GM12878 (cell line): ENCODE results near the gene DDAH1. TPM values are rescaled to one million over a fixed set of nuclear protein-coding genes. Genes with fewer than 3 reads are reported as not detected.

Experiments
- CBFB ChIP-seq: IDR thresholded peaks from 2 replicates; pipeline ENCODE4 v1.6.1; 2016; ENCODE audit warnings: antibody characterized with exemption, low read depth
- CREM ChIP-seq: IDR thresholded peaks from 2 replicates; pipeline ENCODE4 v1.6.1; 2014; ENCODE audit warnings: antibody characterized with exemption, low read depth
- EP300 ChIP-seq, 2 experiments: fragments of 150-350 bp in 1 of 2; IDR thresholded peaks; 2 replicates each; pipeline ENCODE4 v1.6.1; 2011 to 2012; ENCODE audit warnings: low read depth in 2 of 2, low read length in 2 of 2, borderline replicate concordance in 1 of 2, improper control_type of control experiment in 1 of 2, inconsistent platforms in 1 of 2; ENCODE audit not compliant: control insufficient read depth in 1 of 2
- FOXK2 ChIP-seq: fragments of 450-650 bp; IDR thresholded peaks from 2 replicates; pipeline ENCODE4 v1.6.1; 2017; ENCODE audit warnings: mild to moderate bottlenecking, moderate library complexity
- FOXM1 ChIP-seq: IDR thresholded peaks from 2 replicates; pipeline ENCODE4 v1.6.1; 2012; ENCODE audit warnings: low read depth, mild to moderate bottlenecking, inconsistent platforms, low read length, moderate library complexity
- GABPA ChIP-seq: IDR thresholded peaks from 2 replicates; pipeline ENCODE4 v1.6.1; 2014; ENCODE audit warnings: antibody characterized with exemption, low read depth, mild to moderate bottlenecking, inconsistent platforms
- JUND ChIP-seq: IDR thresholded peaks from 2 replicates; pipeline ENCODE4 v1.6.1; 2012; ENCODE audit warnings: low read depth, mild to moderate bottlenecking, low read length, improper control_type of control experiment, moderate library complexity
- KLF5 ChIP-seq: fragments of 450-650 bp; IDR thresholded peaks from 2 replicates; pipeline ENCODE4 v1.6.1; 2014; ENCODE audit warnings: mild to moderate bottlenecking; ENCODE audit not compliant: partially characterized antibody
- MTA2 ChIP-seq: fragments of 450-650 bp; IDR thresholded peaks from 2 replicates; pipeline ENCODE4 v1.6.1; 2016; ENCODE audit warnings: low read depth, mild to moderate bottlenecking, moderate library complexity
- WRNIP1 ChIP-seq: IDR thresholded peaks from 2 replicates; pipeline ENCODE4 v1.6.1; 2011; ENCODE audit warnings: low read depth, low read length, improper control_type of control experiment, borderline replicate concordance
- ZNF217 ChIP-seq: fragments of 450-650 bp; IDR thresholded peaks from 2 replicates; pipeline ENCODE4 v1.6.1; 2017; ENCODE audit warnings: antibody characterized with exemption, mild to moderate bottlenecking
- ZNF24 ChIP-seq: fragments of 450-650 bp; IDR thresholded peaks from 2 replicates; pipeline ENCODE4 v1.6.1; 2017; ENCODE audit warnings: antibody characterized with exemption, mild to moderate bottlenecking
- polyA plus RNA-seq, 11 experiments: library from polyadenylated mRNA; depleted of rRNA in 4 of 11; unstranded in 6 of 11; stranded (reverse) in 5 of 11; fragments of >200 nt; fragmentation: Nextera tagmentation in 4 of 11; fragmentation: Illumina TruSeq in 1 of 11; extraction: Ambion mirVana in 4 of 11; extraction: Trizol in 1 of 11; gene quantifications; 1 replicate in 1 of 11; 2 replicates in 10 of 11; pipeline versions ENCODE4 v1.2.1 to v1.2.3, GENCODE V29; 2011 to 2016; ENCODE audit warnings: inconsistent platforms in 2 of 11, missing spikeins in 2 of 11, low read depth in 1 of 11
- total RNA-seq, 4 experiments: library from RNA; depleted of rRNA in 3 of 4; stranded (reverse); fragments of >200 nt in 3 of 4; fragmentation: Illumina TruSeq in 1 of 4; extraction: Trizol in 1 of 4; gene quantifications; 2 replicates each; pipeline versions ENCODE4 v1.2.1 to v1.2.3, GENCODE V29; 2013 to 2021
- TF ChIP-seq, protein P1 (sequence below): fragments of 450-650 bp; IDR thresholded peaks from 2 replicates; pipeline ENCODE4 v1.6.1; 2017; ENCODE audit warnings: mild to moderate bottlenecking, moderate library complexity
- TF ChIP-seq, protein P2 (sequence below), 3 experiments: IDR thresholded peaks in 2 of 3; conservative IDR thresholded peaks in 1 of 3; 2 replicates each; pipeline ENCODE4 v1.5.1; 2011; ENCODE audit warnings: low read depth in 3 of 3, low read length in 3 of 3, mild to moderate bottlenecking in 3 of 3, control low read depth in 2 of 3, moderate library complexity in 2 of 3, inconsistent platforms in 1 of 3, mixed read lengths in 1 of 3; ENCODE audit not compliant: control insufficient read depth in 2 of 3, insufficient read depth in 1 of 3; ENCODE audit errors: extremely low read depth in 1 of 3
- TF ChIP-seq, protein P3 (sequence below): fragments of 450-650 bp; conservative IDR thresholded peaks from 2 replicates; pipeline ENCODE4 v1.6.1; 2017; ENCODE audit warnings: mild to moderate bottlenecking, moderate library complexity
- TF ChIP-seq, protein P4 (sequence below): fragments of 450-650 bp; IDR thresholded peaks from 2 replicates; pipeline ENCODE4 v1.6.1; 2017; ENCODE audit warnings: antibody characterized with exemption, mild to moderate bottlenecking, moderate library complexity

The DDAH1 gene
- total and polyA plus RNA-seq, 10 of the 15 experiments (the other 5 are each of a cell fraction or from before 2014, with no cell fraction given), result 0.07 to 0.88 (median 0.27) TPM; not detected in 6

DNA sequence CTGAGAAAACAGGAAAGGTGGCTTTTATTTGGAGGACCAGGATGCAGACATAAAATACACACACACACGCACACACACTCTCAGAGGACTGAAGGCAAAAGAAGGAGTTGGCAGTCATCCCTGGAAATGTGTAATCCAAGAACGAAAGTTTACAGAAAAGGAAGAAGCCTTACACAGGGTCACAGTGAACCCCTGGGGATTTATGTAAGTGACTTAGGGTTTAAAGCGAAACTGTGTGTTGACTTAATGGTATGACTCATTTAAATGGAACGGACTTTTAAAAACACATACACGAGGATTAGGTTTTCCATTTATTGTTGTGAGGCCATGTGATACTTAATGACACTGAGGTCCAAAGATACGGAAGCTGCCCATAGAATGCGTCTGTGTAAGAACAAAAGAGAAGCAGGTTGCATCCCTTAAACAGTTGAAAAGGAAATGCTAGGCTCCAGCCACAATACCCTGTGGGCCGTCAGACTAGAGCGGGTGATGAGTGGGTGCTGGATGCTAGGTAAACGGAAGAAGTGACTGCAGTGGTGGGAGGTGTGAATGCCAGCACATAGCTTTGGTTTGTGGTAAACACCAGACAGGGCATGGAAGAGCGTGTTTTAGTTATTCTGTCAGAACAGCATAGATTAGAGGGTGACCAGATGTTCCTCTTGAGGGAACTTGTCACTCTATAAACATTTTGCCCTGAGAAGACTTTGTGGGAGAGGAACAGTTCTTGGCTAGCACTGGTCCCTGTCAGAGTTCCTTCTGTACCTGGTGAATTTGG, 166.9 kb downstream of the DDAH1 start (continued):
- TF ChIP-seq EP300 (IDR thresholded peaks at IDR 0.05; ENCODE audit: borderline replicate concordance in 1 of 2, control insufficient read depth in 1 of 2, low read depth in 2 of 2, low read length in 2 of 2), result peak in 1 of 2 experiments; percentile 57; a peak in 1 of 4 replicates
- TF ChIP-seq, protein P1, sequence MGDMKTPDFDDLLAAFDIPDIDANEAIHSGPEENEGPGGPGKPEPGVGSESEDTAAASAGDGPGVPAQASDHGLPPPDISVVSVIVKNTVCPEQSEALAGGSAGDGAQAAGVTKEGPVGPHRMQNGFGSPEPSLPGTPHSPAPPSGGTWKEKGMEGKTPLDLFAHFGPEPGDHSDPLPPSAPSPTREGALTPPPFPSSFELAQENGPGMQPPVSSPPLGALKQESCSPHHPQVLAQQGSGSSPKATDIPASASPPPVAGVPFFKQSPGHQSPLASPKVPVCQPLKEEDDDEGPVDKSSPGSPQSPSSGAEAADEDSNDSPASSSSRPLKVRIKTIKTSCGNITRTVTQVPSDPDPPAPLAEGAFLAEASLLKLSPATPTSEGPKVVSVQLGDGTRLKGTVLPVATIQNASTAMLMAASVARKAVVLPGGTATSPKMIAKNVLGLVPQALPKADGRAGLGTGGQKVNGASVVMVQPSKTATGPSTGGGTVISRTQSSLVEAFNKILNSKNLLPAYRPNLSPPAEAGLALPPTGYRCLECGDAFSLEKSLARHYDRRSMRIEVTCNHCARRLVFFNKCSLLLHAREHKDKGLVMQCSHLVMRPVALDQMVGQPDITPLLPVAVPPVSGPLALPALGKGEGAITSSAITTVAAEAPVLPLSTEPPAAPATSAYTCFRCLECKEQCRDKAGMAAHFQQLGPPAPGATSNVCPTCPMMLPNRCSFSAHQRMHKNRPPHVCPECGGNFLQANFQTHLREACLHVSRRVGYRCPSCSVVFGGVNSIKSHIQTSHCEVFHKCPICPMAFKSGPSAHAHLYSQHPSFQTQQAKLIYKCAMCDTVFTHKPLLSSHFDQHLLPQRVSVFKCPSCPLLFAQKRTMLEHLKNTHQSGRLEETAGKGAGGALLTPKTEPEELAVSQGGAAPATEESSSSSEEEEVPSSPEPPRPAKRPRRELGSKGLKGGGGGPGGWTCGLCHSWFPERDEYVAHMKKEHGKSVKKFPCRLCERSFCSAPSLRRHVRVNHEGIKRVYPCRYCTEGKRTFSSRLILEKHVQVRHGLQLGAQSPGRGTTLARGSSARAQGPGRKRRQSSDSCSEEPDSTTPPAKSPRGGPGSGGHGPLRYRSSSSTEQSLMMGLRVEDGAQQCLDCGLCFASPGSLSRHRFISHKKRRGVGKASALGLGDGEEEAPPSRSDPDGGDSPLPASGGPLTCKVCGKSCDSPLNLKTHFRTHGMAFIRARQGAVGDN, result no peak
- TF ChIP-seq WRNIP1, result no peak
- TF ChIP-seq KLF5, result peak; percentile 57
- TF ChIP-seq MTA2, result peak; percentile 93
- 0 out of 2 replicates have a peak, but pooled peaks have one; percentile 6 for TF ChIP-seq JUND
- peak; percentile 60; the same call in 1 of the 2 replicates for TF ChIP-seq FOXK2
- TF ChIP-seq CBFB, result 0 out of 2 replicates have a peak, but pooled peaks have one; percentile 28
- TF ChIP-seq FOXM1, result 0 out of 2 replicates have a peak, but pooled peaks have one; percentile 46
- TF ChIP-seq, protein P2, sequence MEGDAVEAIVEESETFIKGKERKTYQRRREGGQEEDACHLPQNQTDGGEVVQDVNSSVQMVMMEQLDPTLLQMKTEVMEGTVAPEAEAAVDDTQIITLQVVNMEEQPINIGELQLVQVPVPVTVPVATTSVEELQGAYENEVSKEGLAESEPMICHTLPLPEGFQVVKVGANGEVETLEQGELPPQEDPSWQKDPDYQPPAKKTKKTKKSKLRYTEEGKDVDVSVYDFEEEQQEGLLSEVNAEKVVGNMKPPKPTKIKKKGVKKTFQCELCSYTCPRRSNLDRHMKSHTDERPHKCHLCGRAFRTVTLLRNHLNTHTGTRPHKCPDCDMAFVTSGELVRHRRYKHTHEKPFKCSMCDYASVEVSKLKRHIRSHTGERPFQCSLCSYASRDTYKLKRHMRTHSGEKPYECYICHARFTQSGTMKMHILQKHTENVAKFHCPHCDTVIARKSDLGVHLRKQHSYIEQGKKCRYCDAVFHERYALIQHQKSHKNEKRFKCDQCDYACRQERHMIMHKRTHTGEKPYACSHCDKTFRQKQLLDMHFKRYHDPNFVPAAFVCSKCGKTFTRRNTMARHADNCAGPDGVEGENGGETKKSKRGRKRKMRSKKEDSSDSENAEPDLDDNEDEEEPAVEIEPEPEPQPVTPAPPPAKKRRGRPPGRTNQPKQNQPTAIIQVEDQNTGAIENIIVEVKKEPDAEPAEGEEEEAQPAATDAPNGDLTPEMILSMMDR (IDR thresholded peaks at IDR 0.05 in 2 of 3, conservative IDR thresholded peaks at IDR 0.05 in 1 of 3; ENCODE audit: control insufficient read depth in 2 of 3, extremely low read depth in 1 of 3, insufficient read depth in 1 of 3, low read depth in 3 of 3, low read length in 3 of 3), result no peak
- peak; percentile 95 for TF ChIP-seq ZNF24
- TF ChIP-seq, protein P3, sequence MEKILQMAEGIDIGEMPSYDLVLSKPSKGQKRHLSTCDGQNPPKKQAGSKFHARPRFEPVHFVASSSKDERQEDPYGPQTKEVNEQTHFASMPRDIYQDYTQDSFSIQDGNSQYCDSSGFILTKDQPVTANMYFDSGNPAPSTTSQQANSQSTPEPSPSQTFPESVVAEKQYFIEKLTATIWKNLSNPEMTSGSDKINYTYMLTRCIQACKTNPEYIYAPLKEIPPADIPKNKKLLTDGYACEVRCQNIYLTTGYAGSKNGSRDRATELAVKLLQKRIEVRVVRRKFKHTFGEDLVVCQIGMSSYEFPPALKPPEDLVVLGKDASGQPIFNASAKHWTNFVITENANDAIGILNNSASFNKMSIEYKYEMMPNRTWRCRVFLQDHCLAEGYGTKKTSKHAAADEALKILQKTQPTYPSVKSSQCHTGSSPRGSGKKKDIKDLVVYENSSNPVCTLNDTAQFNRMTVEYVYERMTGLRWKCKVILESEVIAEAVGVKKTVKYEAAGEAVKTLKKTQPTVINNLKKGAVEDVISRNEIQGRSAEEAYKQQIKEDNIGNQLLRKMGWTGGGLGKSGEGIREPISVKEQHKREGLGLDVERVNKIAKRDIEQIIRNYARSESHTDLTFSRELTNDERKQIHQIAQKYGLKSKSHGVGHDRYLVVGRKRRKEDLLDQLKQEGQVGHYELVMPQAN, result 0 out of 2 replicates have a peak, but pooled peaks have one; percentile 20
- TF ChIP-seq, protein P4, sequence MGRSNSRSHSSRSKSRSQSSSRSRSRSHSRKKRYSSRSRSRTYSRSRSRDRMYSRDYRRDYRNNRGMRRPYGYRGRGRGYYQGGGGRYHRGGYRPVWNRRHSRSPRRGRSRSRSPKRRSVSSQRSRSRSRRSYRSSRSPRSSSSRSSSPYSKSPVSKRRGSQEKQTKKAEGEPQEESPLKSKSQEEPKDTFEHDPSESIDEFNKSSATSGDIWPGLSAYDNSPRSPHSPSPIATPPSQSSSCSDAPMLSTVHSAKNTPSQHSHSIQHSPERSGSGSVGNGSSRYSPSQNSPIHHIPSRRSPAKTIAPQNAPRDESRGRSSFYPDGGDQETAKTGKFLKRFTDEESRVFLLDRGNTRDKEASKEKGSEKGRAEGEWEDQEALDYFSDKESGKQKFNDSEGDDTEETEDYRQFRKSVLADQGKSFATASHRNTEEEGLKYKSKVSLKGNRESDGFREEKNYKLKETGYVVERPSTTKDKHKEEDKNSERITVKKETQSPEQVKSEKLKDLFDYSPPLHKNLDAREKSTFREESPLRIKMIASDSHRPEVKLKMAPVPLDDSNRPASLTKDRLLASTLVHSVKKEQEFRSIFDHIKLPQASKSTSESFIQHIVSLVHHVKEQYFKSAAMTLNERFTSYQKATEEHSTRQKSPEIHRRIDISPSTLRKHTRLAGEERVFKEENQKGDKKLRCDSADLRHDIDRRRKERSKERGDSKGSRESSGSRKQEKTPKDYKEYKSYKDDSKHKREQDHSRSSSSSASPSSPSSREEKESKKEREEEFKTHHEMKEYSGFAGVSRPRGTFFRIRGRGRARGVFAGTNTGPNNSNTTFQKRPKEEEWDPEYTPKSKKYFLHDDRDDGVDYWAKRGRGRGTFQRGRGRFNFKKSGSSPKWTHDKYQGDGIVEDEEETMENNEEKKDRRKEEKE, result no peak
- peak; percentile 43; the same call in 1 of the 2 replicates for TF ChIP-seq CREM
- TF ChIP-seq GABPA, result no peak
- peak; percentile 73; the same call in 1 of the 2 replicates for TF ChIP-seq ZNF217
